ENCODE measurements around the gene KYAT1. TPM values are rescaled to one million over a fixed set of nuclear protein-coding genes. Genes with fewer than 3 reads are reported as not detected.
A peak's percentile ranks its signal among the peaks of the same experiment; 100 is the strongest.

Gene KYAT1
- total and polyA plus RNA-seq, 2 of the 13 experiments (the other 11 are each of a cell fraction or from before 2014, with no cell fraction given) = 9.2 to 46.5 TPM

DNA sequence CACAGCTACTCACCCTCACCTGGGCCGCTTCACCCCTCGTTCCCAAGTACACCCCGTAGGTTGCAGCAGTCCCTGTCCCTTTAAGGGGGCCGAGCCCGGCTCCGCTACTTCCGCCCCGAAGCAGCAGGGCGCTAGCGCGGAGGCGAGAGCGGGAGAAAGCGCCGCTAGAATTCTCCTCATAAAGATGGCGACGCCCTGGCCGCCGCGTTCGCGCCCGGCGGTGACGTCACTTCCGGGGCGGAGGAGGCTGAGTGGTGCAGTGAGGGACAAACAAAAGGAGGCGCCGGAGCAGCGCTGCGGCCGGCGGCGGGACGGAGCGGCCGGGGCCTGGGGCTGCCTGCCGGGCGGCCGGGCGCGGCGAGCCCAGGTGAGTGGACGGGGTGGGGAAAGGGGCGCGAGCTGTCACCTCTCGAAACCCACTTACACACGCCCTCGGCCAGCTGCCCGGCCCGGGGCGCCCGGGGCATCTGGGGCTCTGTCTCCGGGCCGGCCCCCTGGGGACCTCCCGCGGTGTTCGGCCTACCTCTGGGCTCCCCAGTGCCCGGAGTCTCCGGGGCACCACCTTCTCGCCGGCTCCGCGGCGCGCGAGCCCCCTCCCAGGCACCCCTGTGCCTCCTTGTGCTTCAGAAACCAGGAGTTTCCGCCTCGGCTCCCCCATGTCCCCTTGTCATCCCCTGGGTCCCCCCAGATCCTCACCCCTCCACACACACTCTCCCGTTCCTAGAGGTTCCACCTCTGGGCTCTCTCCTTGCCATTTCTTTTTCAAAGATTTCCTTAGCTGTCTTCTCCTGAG, at the start of gene KYAT1, which contains the start of gene LRRC8A (continued):
- TF ChIP-seq HMGXB4 (CRISPR knock-in tag; IDR thresholded peaks at IDR 0.05; ENCODE audit: borderline replicate concordance in 1 of 2, low read depth in 1 of 2) (peak; percentile 29 to 35; a peak in 1 of 4 replicates), PRDM10 (CRISPR knock-in tag; IDR thresholded peaks at IDR 0.05; ENCODE audit: low read depth) (0 out of 2 replicates have a peak, but pooled peaks have one; percentile 51), PHF8 (CRISPR knock-in tag; IDR thresholded peaks at IDR 0.05) (0 out of 2 replicates have a peak, but pooled peaks have one; percentile 26), ZNF572 (CRISPR knock-in tag; IDR thresholded peaks at IDR 0.05) (no peak), ZNF556 (CRISPR knock-in tag; IDR thresholded peaks at IDR 0.05; ENCODE audit: borderline replicate concordance) (no peak), HOXD1 (CRISPR knock-in tag; IDR thresholded peaks at IDR 0.05) (no peak), FOXA1 (IDR thresholded peaks at IDR 0.05) (no peak), FOXA1 (CRISPR knock-in tag; IDR thresholded peaks at IDR 0.05) (no peak), ZNF646 (CRISPR knock-in tag; IDR thresholded peaks at IDR 0.05) (no peak), YY1 (IDR thresholded peaks at IDR 0.05; ENCODE audit: insufficient read depth, insufficient replicate concordance, low read depth, low read length) (peak; percentile 99), ZBTB7B (CRISPR knock-in tag; IDR thresholded peaks at IDR 0.05) (peak; percentile 35; the same call in 1 of the 2 replicates), NFATC3 (CRISPR knock-in tag; IDR thresholded peaks at IDR 0.05) (0 out of 2 replicates have a peak, but pooled peaks have one; percentile 1), HCFC1 (IDR thresholded peaks at IDR 0.05; ENCODE audit: low read depth, low read length) (peak; percentile 72; the same call in 1 of the 2 replicates), SAP130 (CRISPR knock-in tag; IDR thresholded peaks at IDR 0.05; ENCODE audit: low read depth) (peak; percentile 94)
